Inflammatory macrophage treated with lipopolysaccharide for 4 hours (primary cell): ENCODE data around the gene ACTR3.

Experiments
- DNase-seq: peaks from one replicate; pipeline ENCODE4 v3.0.0-alpha.2; 2020

ACTR3 gene

DNA sequence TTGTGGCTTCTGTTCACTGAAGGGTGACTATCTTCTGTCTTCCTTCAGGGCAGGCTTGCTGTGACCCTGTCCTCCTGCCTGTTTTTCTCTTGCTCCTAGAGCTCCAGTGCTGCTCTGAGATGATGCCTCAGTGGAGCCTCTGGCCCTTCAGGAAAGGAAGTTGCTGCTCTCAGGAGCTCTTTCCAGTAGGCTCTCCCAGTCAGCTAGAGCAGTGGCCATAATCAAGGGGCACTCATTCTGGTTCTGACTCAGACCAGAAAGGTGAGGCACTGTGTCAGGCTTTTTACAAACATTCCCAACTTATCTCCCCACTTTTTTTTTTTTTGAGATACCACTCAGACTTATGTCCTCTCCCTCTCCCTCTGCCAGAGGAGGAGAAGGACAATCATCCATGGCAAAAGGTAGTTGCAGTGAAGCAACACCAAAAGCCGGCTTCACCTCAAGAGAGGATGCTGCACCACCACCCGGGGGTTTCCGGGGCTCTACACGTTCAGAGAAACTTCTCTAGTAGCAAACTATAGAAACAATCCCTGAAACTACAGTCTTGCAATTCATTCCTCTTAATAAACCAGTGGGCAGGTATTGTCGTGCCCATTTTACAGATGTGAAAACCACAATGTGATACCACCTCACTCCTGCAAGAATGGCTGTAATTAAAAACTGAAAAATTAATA lies 115.4 kb downstream of the ACTR3 start:
- DNase-seq, result no peak

DNA sequence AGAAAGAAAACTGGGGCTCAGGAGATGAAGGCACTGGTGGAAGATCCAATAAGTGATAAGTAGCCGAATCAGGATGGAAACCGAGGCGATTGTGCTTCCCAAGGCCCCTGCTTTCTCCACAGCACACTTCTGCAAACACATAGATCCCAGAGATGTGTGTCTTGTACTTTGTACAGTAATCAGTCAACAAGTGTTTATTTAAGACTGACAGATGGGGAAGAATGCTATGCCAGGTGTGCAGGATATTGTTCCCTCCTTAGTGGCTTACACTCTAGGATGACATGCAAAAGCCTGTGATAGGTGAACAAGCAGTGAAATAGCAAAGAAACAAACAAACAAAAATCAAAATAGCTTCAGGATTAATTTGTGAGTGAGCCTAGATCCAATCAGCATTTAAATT lies 116.6 kb downstream of the ACTR3 start:
- DNase-seq, result no peak

GRCh38 chr2:114007436-114007835 lies 117.5 kb downstream of the ACTR3 start:
- peak; percentile 57 for DNase-seq

DNA sequence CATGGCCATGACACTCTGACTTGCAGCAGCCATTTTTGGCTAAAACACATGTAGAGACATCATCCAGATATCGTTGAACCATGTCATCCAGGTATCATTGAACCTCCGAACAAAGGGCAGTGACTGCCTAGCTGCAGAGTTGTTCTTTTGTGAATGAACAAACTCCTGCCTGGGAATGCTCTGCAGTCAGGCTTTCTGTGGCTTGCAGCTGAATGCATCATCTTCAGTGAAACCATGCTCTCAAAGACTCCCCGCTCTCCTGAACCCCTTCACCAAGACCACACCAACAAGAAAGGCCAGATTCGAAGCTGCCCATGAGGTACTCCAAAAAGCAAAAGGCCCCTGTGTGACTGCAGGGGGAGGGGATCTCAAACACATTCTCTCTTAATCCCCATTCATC lies 118.8 kb downstream of the ACTR3 start:
- DNase-seq, result no peak

- DNase-seq, result no peak
Measured at GRCh38 chr2:114009205-114009944, 119.5 kb downstream of the ACTR3 start.

DNA sequence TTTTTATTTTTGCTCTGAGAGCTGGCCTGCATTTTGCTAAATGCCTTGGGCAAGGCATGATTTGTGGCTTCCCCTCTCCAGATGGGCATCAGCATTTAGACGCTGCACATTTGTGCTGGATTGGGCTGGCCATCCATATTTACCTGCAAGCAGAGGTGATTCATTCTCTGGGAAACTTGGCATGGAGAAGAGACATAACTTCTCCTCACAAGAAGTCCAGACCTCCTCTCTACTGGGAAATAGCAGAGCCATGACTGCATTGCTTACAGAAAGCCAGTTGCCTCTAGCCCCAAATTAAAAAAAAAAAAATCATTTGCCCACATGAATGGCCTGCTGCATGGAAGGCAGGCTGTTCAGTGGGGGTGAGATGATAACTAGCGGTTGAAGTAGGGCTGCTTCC lies 120.1 kb downstream of the ACTR3 start:
- no peak for DNase-seq

DNA sequence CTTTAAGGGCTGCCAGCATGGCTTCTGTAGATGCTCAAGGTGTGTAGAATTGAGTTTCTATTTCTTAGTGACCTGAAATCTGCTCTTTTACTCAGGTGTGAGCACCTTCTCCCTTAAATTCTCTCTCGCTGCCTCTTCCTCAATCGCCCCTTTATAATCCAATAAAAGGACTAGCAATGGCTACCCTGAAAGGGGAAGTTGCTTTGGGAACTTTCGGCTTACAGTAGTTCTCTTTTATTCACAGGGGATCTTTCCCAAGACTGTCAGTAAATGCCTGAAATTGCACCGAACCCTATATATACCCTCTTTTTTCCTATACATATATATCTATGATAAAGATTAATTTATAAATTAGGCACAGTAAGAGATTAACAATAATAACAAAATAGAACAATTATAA lies 121.8 kb downstream of the ACTR3 start:
- DNase-seq, result peak; percentile 66
